ENCODE results near the gene HTR1B.

DNA sequence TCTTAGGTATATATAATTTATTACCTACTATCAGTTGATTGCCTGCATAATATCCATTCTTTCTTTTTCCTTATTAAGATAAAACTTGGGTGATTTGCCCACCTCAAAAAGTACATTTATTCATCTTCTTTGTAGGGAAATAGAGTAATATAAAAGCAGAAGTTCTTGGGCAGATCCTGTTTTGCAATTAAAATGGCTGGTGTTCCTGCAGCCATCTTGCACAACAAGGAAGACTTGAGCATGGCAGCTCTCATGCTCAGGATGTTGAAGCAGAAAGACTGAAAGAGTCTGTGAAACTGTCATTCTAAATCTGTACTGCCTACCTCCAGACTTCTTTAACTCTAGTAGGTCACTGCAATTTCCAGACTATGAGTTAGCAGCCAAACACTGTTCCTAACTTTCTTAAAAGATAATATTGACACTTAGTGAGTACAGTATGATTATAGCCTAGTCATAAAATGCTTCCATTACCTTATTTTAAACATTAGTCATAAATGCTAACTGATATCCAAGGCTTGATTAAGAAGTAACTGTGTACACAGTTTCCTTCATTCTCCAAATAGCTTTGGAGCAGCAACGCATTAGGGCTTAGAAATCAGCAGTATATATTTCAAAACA is 24.6 kb upstream of the HTR1B start:
- no peak for TF ChIP-seq POLR2A (IDR thresholded peaks at IDR 0.05; ENCODE audit: low read length)
- no peak for TF ChIP-seq GATA1 (IDR thresholded peaks at IDR 0.05; ENCODE audit: low read depth, low read length)
